GM19463 (cell line): Measurements from ENCODE around the gene DHX36.

Source experiments
- ATAC-seq: cut with Tn5 transposase; IDR thresholded peaks from one replicate; pipeline ENCODE4 v1.9.1; 2021; ENCODE audit warnings: mild to moderate bottlenecking, moderate library complexity; ENCODE audit not compliant: unreplicated experiment

Gene DHX36

DNA sequence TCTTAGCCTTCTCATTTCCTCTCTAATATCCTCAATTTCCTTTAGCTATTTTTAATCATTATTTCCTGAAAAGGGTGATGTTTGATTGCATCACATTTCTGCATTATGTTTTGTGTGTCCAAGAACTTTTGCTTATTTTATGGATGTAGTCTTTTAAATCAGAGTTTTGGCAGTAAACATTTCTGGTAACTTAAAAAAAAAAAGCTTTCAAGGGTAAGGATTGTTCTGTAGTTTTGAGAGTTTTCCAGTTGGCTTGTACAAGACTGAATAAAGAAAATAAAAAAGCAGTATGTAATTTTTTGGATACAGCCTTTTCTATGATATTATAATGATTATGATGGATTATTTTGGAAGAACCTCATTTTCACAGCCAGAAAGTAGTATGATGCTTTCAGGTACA is 99.4 kb downstream of the DHX36 start:
- ATAC-seq, result no peak

DNA sequence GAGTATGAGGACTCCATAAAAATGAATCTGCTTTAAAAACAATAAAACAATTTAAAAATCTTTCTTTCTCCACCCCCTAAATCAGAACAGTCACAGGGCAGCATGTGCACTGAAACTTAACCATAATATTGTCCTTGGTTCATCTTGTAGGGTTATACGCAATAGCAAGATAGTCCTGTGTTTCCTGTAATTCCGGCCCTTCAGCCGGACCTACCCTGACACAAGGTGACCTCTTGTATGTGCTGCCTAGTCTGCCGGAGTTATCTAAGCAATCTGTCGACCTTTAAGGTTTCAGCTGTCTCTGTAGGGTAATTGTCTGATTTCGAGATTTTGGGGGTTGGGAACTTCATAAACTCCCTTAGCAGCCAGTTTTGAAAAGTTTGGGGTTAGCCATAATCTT is 99.9 kb downstream of the DHX36 start:
- ATAC-seq, result no peak

DNA sequence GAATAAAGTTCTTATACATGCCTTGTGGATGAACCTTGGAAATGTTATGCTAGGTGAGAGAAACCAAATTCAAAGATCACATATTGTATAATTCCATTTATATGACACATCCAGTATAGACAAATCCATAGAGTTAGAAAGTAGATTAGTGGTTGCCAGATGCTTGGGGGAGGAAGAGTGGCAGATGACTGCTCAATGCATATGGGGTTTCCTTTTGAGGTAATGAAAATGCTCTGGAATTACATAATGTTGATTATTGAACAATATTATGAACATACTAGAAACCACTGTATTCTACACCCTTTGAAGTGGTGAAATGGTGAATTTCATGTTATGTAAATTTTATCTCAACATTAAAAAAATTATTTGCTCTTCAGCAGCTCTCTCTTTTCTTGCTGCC is 100.8 kb downstream of the DHX36 start:
- no peak for ATAC-seq
